Measurements from ENCODE around the gene MAN1A1. TPM values are rescaled to one million over a fixed set of nuclear protein-coding genes. Genes with fewer than 3 reads are reported as not detected.

Gene MAN1A1
- total RNA-seq, 4 donors from 2014 or later = 210 to 247 (median 229) TPM

DNA sequence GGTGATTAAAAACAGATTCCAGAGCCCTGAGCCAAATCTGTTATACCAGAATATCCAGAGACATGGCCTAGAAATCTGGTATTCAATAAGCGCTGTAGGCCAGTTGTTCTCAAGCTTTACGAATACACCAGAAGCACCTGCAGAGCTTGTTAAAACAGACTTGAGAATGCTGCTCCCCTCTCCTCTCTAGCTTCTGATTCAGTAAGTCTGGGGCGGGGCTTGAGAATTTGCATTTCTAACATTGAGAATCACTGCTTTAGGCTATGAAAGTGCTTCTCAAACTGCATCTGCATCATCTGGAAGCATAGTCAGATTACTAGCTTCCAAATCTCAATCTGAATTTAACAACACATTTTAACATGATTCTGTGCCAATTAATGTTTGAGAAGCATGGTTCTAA, 20.5 kb upstream of the MAN1A1 start:
- no peak for ATAC-seq (ENCODE audit: low FRiP score)
- no peak for DNase-seq (ENCODE audit: low spot score)
- TF ChIP-seq, protein P1, sequence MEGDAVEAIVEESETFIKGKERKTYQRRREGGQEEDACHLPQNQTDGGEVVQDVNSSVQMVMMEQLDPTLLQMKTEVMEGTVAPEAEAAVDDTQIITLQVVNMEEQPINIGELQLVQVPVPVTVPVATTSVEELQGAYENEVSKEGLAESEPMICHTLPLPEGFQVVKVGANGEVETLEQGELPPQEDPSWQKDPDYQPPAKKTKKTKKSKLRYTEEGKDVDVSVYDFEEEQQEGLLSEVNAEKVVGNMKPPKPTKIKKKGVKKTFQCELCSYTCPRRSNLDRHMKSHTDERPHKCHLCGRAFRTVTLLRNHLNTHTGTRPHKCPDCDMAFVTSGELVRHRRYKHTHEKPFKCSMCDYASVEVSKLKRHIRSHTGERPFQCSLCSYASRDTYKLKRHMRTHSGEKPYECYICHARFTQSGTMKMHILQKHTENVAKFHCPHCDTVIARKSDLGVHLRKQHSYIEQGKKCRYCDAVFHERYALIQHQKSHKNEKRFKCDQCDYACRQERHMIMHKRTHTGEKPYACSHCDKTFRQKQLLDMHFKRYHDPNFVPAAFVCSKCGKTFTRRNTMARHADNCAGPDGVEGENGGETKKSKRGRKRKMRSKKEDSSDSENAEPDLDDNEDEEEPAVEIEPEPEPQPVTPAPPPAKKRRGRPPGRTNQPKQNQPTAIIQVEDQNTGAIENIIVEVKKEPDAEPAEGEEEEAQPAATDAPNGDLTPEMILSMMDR (IDR thresholded peaks at IDR 0.05) = no peak

DNA sequence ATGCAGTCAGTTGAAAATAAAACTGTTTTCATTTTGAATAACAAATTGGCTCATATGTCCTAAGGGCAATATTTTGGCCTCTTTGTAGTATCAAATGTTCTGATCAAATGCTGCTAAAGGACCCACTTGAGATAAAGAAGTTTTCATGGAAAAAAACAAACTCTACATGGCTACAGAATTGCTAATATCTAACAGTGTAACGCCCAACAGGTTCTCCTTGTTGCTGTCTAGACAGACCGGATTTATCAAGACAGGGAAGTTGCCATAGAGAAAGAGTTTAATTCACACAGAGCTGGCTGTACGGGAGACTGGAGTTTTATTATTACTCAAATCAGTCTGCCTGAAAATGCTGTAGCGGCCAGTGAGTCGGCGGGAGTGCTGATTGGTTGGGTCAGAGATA, 19.4 kb upstream of the MAN1A1 start:
- ATAC-seq (ENCODE audit: low FRiP score) = no peak
- TF ChIP-seq, protein P1 (IDR thresholded peaks at IDR 0.05) = no peak
- no peak for DNase-seq (ENCODE audit: low spot score)

DNA sequence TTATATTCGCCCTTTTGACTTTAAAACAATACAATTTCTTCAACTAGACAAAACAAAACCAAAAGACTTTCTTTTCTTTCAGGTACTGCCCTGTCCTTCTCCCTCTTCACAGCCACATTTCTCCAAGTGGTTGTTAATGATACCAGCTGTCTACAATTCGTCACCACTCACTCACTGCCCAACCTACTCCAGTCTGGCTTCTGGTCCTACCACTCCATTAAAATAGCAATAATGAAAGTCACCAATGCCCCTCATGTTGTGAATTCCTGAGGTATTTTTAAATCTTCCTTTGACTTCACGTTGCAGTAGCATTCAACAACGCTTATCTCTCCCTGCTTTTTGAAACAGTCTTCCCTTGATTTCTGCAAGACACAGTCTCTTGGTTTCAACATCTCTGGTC, 11.6 kb upstream of the MAN1A1 start:
- DNase-seq (ENCODE audit: low spot score) (no peak), ATAC-seq (ENCODE audit: low FRiP score) (no peak)
- TF ChIP-seq, protein P1 (IDR thresholded peaks at IDR 0.05) = no peak

DNA sequence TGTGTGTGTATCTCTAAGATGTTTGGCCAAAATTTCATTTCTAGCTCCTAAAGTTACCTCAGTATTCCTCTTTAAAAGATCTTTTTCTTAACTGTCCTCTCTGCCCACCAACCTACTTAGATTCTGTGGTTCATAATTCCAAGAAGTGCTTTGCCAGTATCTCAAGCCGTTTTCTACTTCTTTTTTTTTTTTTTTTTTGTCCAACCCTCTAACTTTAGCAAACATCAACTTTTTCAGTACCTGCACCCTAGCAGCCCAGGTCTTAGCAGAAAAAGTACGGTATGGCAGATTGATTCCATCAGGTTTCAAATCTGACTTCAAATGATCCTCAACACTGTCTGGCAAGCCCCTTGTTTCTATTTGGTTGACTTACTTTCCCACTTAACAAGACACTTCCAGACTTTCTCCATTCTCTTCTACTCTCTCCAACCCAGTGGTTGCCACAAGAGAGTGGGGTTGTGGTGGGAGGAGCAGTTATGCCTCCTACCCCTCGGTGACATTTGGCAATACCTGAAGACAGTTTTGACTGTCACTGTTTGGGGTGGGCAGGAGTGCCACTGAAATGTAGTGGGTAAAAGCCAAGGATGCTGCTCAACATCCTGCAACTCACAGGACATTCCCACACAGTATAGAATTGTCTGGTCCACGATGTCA, 10.8 kb upstream of the MAN1A1 start:
- TF ChIP-seq, protein P1 (IDR thresholded peaks at IDR 0.05) = no peak
- ATAC-seq (ENCODE audit: low FRiP score) (no peak), DNase-seq (ENCODE audit: low spot score) (no peak)

DNA sequence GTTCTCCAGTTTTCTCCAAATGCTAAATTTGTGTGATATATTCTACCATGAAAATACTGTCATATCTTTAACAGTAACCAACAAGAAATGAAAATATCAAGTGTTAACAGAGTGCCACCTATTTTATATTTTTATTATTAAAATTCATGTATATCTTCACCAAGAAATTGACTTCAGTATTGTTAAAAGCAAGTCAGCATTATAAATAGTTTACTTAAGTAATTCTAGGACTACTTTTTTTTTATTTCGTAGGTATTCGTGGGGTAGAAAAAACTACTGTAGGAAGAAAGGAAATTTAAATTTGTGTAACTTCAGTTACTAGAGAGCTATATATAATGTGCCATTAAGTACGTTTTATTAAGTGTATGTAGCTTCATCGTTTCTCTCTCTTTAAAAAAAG, 6.3 kb upstream of the MAN1A1 start:
- DNase-seq (ENCODE audit: low spot score) = no peak
- no peak for ATAC-seq (ENCODE audit: low FRiP score)
- TF ChIP-seq, protein P1 (IDR thresholded peaks at IDR 0.05) = no peak

DNA sequence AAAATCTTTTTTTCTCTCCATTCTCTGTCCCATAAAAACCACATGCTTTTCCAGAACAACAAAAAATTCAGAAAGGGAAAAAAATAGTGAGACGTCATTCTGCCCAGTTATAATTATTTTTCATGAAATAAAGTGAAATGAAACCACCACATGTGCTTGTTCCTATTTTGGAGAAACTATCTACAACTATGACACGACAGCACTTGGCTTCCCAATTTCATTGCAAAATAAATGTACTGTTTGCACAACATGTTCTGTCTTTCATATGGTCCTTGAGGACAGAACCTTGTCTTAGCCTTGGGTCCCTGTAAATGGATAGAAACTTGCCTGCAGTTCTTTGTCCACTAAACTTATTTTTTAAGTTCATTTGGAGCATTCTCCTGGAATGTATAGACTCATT, 5.6 kb upstream of the MAN1A1 start:
- ATAC-seq (ENCODE audit: low FRiP score) = peak; percentile 65
- DNase-seq (ENCODE audit: low spot score) = no peak
- TF ChIP-seq, protein P1 (IDR thresholded peaks at IDR 0.05) = no peak

DNA sequence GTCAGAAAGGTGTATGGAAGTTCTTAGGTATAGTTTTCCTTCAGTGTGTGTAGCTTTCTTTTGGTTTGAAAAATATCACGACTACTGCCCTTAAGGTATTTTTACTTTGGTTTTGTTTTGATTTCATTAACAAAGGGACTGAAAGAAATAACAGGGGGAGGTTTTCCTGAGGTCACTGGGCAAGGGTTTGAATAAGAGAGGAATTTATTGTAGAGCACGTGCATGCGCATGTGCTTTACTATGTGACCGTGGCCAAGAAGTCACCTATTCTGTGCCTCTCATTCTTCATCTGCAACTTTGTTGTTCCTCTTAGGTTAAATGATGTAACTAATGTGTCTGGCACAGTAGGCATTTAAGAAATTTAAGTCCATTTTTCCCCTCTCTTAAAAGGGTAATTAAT, 4.1 kb upstream of the MAN1A1 start:
- TF ChIP-seq, protein P1 (IDR thresholded peaks at IDR 0.05) = no peak
- DNase-seq (ENCODE audit: low spot score) (no peak), ATAC-seq (ENCODE audit: low FRiP score) (no peak)

All from omental fat pad (tissue), 4 donors.